ENCODE data around the gene DLX3.
"Not testable (repeated sequence)": the region's sequence is repeated elsewhere in the genome, so short reads cannot be mapped to it uniquely, and the experiment has no call there.

The DLX3 gene

GRCh38 chr17:49995055-49995738 is at the start of gene DLX3:
DLX3 (minus strand) TSS chr17:49995224; CDS start chr17:49994998, 226 bp downstream.
- Histone ChIP-seq H3K36me3 (ENCODE audit: insufficient read depth, low read length) (no peaks in the 10 kb centered on the region), H3K9me3 (ENCODE audit: insufficient read depth, low read length, severe bottlenecking) (no peaks in the 10 kb centered on the region), H3K4me3 (ENCODE audit: low read depth in 1 of 2, low read length in 2 of 2) (no peak within 1 kb of the TSS), H3K27me3 (ENCODE audit: insufficient read depth, low read length, poor library complexity) (peaks cover 47% of the 10 kb centered on the region), H4K20me1 (ENCODE audit: insufficient read depth, low read length) (peaks cover 9% of the 10 kb centered on the region), H3K9ac (ENCODE audit: low read depth, low read length) (no peak within 1 kb of the TSS), H3K4me2 (ENCODE audit: insufficient read depth, low read length) (no peak within 1 kb of the TSS), H3K79me2 (ENCODE audit: insufficient read depth, low read length) (no peaks in the 10 kb centered on the region), H2AFZ (ENCODE audit: low read depth, low read length) (no peak within 1 kb of the TSS), H3K27ac (ENCODE audit: low read length) (no peak within 1 kb of the TSS), H3K4me1 (ENCODE audit: insufficient read depth, low read length) (peaks cover 16% of the 10 kb centered on the region)
- no peak for TF ChIP-seq EZH2 (IDR thresholded peaks at IDR 0.05; ENCODE audit: borderline replicate concordance, low read depth, low read length, severe bottlenecking)
- ATAC-seq (ENCODE audit: insufficient read depth, low read depth) = no peak
- no peak for DNase-seq

- H3K9ac ChIP-seq (ENCODE audit: low read depth, low read length) = no peak overlapping the region
- no peak overlapping the region for H3K4me2 ChIP-seq (ENCODE audit: insufficient read depth, low read length)
- no peak for ATAC-seq (ENCODE audit: insufficient read depth, low read depth)
- H3K36me3 ChIP-seq (ENCODE audit: insufficient read depth, low read length) = no peaks in the 10 kb centered on the region
- no peak for DNase-seq
- no peaks in the 10 kb centered on the region for H3K4me1 ChIP-seq (ENCODE audit: insufficient read depth, low read length)
- no peak for TF ChIP-seq EZH2 (IDR thresholded peaks at IDR 0.05; ENCODE audit: borderline replicate concordance, low read depth, low read length, severe bottlenecking)
- TF ChIP-seq, protein P1, sequence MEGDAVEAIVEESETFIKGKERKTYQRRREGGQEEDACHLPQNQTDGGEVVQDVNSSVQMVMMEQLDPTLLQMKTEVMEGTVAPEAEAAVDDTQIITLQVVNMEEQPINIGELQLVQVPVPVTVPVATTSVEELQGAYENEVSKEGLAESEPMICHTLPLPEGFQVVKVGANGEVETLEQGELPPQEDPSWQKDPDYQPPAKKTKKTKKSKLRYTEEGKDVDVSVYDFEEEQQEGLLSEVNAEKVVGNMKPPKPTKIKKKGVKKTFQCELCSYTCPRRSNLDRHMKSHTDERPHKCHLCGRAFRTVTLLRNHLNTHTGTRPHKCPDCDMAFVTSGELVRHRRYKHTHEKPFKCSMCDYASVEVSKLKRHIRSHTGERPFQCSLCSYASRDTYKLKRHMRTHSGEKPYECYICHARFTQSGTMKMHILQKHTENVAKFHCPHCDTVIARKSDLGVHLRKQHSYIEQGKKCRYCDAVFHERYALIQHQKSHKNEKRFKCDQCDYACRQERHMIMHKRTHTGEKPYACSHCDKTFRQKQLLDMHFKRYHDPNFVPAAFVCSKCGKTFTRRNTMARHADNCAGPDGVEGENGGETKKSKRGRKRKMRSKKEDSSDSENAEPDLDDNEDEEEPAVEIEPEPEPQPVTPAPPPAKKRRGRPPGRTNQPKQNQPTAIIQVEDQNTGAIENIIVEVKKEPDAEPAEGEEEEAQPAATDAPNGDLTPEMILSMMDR (IDR thresholded peaks at IDR 0.05; ENCODE audit: borderline replicate concordance, extremely low read depth, low read length, poor library complexity, severe bottlenecking) = no peak
- no peaks in the 10 kb centered on the region for H4K20me1 ChIP-seq (ENCODE audit: insufficient read depth, low read length)
- no peaks in the 10 kb centered on the region for H3K79me2 ChIP-seq (ENCODE audit: insufficient read depth, low read length)
- H3K9me3 ChIP-seq (ENCODE audit: insufficient read depth, low read length, severe bottlenecking) = no peaks in the 10 kb centered on the region
- no peak overlapping the region for H2AFZ ChIP-seq (ENCODE audit: low read depth, low read length)
- H3K27me3 ChIP-seq (ENCODE audit: insufficient read depth, low read length, poor library complexity) = peaks cover 7% of the 10 kb centered on the region
- H3K27ac ChIP-seq (ENCODE audit: low read length) = no peak overlapping the region
- H3K4me3 ChIP-seq (ENCODE audit: low read depth in 1 of 2, low read length in 2 of 2) = no peak overlapping the region
Measured at GRCh38 chr17:50044483-50044882, 49.5 kb upstream of the DLX3 start.

GRCh38 chr17:50043290-50044148 is 48.5 kb upstream of the DLX3 start:
- peaks cover 8% of the 10 kb centered on the region for H3K27me3 ChIP-seq (ENCODE audit: insufficient read depth, low read length, poor library complexity)
- H3K4me3 ChIP-seq (ENCODE audit: low read depth in 1 of 2, low read length in 2 of 2) = no peak overlapping the region
- no peak overlapping the region for H3K4me2 ChIP-seq (ENCODE audit: insufficient read depth, low read length)
- no peak overlapping the region for H2AFZ ChIP-seq (ENCODE audit: low read depth, low read length)
- no peaks in the 10 kb centered on the region for H3K4me1 ChIP-seq (ENCODE audit: insufficient read depth, low read length)
- no peak overlapping the region for H3K27ac ChIP-seq (ENCODE audit: low read length)
- no peaks in the 10 kb centered on the region for H3K9me3 ChIP-seq (ENCODE audit: insufficient read depth, low read length, severe bottlenecking)
- no peaks in the 10 kb centered on the region for H4K20me1 ChIP-seq (ENCODE audit: insufficient read depth, low read length)
- TF ChIP-seq, protein P1 (IDR thresholded peaks at IDR 0.05; ENCODE audit: borderline replicate concordance, extremely low read depth, low read length, poor library complexity, severe bottlenecking) = no peak
- TF ChIP-seq EZH2 (IDR thresholded peaks at IDR 0.05; ENCODE audit: borderline replicate concordance, low read depth, low read length, severe bottlenecking) = no peak
- ATAC-seq (ENCODE audit: insufficient read depth, low read depth) = no peak
- H3K9ac ChIP-seq (ENCODE audit: low read depth, low read length) = no peak overlapping the region
- DNase-seq = no peak
- H3K36me3 ChIP-seq (ENCODE audit: insufficient read depth, low read length) = no peaks in the 10 kb centered on the region
- no peaks in the 10 kb centered on the region for H3K79me2 ChIP-seq (ENCODE audit: insufficient read depth, low read length)

GRCh38 chr17:50042211-50042610 is 47.2 kb upstream of the DLX3 start:
- ATAC-seq (ENCODE audit: insufficient read depth, low read depth) = no peak
- Histone ChIP-seq H3K9ac (ENCODE audit: low read depth, low read length) (no peak overlapping the region), H3K4me2 (ENCODE audit: insufficient read depth, low read length) (no peak overlapping the region), H3K4me1 (ENCODE audit: insufficient read depth, low read length) (no peaks in the 10 kb centered on the region), H3K79me2 (ENCODE audit: insufficient read depth, low read length) (no peaks in the 10 kb centered on the region), H2AFZ (ENCODE audit: low read depth, low read length) (no peak overlapping the region), H3K27ac (ENCODE audit: low read length) (no peak overlapping the region), H3K27me3 (ENCODE audit: insufficient read depth, low read length, poor library complexity) (peaks cover 12% of the 10 kb centered on the region), H3K9me3 (ENCODE audit: insufficient read depth, low read length, severe bottlenecking) (no peaks in the 10 kb centered on the region), H3K36me3 (ENCODE audit: insufficient read depth, low read length) (no peaks in the 10 kb centered on the region), H4K20me1 (ENCODE audit: insufficient read depth, low read length) (peaks cover 3% of the 10 kb centered on the region; the same call in 1 of the 2 replicates), H3K4me3 (ENCODE audit: low read depth in 1 of 2, low read length in 2 of 2) (no peak overlapping the region)
- no peak for DNase-seq
- no peak for TF ChIP-seq EZH2 (IDR thresholded peaks at IDR 0.05; ENCODE audit: borderline replicate concordance, low read depth, low read length, severe bottlenecking)
- TF ChIP-seq, protein P1 (IDR thresholded peaks at IDR 0.05; ENCODE audit: borderline replicate concordance, extremely low read depth, low read length, poor library complexity, severe bottlenecking) = no peak

GRCh38 chr17:50040496-50040895 is 45.5 kb upstream of the DLX3 start:
- not testable (repeated sequence) for H3K27ac ChIP-seq (ENCODE audit: low read length); H3K4me3 ChIP-seq (ENCODE audit: low read depth in 1 of 2, low read length in 2 of 2); H3K79me2 ChIP-seq (ENCODE audit: insufficient read depth, low read length); H3K4me1 ChIP-seq (ENCODE audit: insufficient read depth, low read length); H3K4me2 ChIP-seq (ENCODE audit: insufficient read depth, low read length); H2AFZ ChIP-seq (ENCODE audit: low read depth, low read length); H3K36me3 ChIP-seq (ENCODE audit: insufficient read depth, low read length); H4K20me1 ChIP-seq (ENCODE audit: insufficient read depth, low read length); H3K9ac ChIP-seq (ENCODE audit: low read depth, low read length); H3K9me3 ChIP-seq (ENCODE audit: insufficient read depth, low read length, severe bottlenecking); ATAC-seq (ENCODE audit: insufficient read depth, low read depth); DNase-seq
- H3K27me3 ChIP-seq (ENCODE audit: insufficient read depth, low read length, poor library complexity) = peaks cover 24% of the 10 kb centered on the region

All from DND-41 (cell line).